Kasumi-1 (cell line): ENCODE results near the gene CYB5RL.
"Not testable (repeated sequence)": the region's sequence is repeated elsewhere in the genome, so short reads cannot be mapped to it uniquely, and the experiment has no call there.

ENCODE experiments used
- DNase-seq, 2 experiments: peaks; one replicate each; lab custom pipeline; 2025; lab: John Stamatoyannopoulos, UW

Gene CYB5RL

GRCh38 chr1:54199765-54200518 is at the start of gene CYB5RL, which contains the start of gene MRPL37:
CYB5RL (minus strand) TSS chr1:54200030; CDS start chr1:54195616, 4,414 bp downstream.
MRPL37 (plus strand) TSS chr1:54200167; CDS start chr1:54200244, 77 bp downstream.
- DNase-seq: peak; percentile 99

DNA sequence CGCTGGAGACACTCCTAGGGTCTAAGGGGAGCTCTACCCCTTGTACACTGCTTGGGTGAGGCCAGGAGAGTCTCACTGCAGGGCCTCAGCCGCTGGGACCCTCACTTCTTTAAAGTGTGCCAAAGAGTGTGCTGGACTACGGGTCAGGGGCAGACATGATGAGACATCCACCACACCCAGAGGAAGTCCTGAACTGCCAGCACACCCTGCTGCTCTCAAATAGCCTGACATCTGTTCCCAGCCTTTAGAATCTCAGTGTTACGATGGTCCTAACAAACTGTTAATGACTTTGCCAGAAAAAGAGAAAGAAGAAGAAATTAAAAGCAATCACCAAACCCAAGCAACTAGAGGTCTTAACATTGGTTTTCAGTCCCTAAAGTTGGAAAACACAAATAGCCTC is 49.1 kb upstream of the CYB5RL start:
- DNase-seq: no peak

DNA sequence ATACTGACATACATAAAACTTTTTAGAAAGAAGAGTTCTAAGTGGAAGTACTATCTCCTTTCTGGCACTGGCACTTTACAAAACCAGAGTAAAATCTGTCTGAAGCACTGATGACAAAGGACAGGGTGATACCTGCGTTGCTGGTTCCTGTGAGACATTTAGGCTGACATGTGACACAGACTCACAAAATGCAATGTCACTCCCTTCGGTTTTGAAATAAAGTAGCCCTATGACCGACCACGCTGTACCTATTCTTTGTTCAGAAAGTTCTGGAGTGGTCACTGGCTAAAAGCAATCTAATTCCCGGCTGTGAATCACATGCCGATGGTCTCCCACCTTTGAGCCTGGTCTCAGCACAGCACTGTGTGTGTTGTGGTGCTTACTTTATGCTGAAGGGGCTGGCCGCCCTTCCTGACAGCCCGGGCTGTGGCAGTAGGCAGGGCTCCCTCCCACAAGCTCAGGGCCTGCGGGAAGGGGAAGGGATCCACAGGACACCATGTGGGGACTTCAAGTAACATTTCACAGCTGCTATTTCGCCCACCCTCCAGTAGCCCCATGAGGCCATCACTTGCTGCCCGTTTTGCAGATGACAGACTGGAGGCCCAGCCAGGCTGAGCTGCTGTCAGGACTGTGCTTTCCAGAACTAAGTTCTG is 48.2 kb upstream of the CYB5RL start:
- DNase-seq: no peak

DNA sequence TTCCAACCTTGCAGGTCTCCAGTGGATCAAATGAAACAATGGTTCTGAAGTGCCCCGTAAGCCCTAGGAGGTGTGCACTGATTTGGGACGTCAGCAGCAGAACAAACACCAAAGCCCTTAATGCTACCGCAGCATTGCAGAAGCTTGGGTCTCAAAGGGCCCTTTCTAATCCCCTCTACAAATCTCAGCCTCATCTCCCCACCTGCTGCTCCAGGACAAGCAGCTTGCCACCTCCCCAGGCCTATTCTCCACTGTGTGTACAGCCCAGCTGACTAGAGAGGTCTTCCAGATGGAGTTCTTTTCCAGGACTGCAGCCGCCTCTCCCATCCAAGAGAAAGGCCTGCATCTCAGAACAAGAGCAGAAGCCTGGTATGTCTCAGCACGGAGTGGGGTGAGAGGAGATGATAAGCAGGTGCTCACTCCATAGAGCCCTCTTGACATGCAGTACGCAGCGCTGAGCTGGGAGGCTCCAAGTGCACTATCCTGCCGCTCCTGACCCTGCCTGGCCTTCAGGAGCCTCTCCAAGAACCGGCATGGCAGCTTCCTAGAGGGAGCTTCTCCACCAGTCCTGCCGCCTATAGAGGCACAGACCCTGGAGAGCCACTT is 46.4 kb upstream of the CYB5RL start:
- no peak for DNase-seq

DNA sequence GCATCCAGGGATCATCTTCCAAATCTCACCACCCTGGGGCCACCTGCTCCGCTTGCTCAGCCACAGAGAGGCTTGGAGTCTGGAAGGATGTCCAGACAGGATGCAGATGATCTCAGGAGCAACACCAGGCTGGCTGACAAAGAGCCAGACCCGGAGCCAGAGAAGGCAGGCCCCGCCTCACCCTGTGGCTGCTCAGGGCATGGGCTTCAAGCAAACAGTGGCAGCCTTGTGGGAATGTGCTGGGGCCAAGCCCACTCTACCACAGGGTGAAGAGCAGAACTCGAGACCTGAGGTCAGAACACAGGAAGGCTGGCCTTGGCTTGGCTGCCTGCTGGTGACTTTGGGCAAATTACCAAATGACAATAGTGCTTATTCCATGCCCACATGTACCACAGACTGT is 45.7 kb upstream of the CYB5RL start:
- no peak for DNase-seq

DNA sequence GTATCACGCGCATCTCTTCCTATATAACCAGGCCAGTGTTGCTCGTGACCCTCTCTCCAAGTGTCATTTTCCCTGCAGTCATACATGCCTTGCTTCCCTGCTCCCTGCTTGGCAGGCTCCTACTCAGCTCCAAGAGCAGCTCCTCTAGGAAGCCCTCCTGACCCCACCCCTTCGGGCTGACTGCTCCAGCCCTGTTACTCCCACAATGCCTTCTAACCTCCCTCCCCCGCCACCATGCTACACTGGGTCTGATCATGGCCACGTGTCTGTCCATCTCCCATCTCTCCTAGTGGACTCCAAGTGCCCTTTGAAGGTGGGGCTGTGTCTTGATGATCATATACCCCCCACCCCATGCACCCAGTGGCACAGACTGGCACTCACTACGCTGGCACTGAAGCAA is 44.8 kb upstream of the CYB5RL start:
- DNase-seq: no peak

DNA sequence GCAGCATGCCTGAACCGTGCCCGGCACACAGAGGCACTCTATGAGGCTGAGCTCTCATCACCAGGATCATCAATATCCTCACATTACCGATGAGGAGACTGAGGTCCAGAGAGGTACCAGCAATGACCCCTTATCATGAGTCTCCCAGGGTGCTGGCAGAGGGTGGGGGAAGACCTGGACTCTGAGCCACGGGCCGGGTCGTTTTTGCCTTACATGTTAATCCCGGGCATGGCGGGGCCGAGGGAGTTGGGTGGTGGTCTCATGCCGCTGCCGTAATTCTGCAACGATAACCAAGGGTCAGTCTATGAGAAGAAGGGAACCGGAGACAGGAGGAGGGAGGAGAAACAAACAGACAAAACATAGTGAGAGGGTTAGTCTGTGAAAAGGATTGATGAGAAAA is 43.2 kb upstream of the CYB5RL start:
- no peak for DNase-seq

GRCh38 chr1:54241364-54241763 is 41.5 kb upstream of the CYB5RL start:
- no peak for DNase-seq

DNA sequence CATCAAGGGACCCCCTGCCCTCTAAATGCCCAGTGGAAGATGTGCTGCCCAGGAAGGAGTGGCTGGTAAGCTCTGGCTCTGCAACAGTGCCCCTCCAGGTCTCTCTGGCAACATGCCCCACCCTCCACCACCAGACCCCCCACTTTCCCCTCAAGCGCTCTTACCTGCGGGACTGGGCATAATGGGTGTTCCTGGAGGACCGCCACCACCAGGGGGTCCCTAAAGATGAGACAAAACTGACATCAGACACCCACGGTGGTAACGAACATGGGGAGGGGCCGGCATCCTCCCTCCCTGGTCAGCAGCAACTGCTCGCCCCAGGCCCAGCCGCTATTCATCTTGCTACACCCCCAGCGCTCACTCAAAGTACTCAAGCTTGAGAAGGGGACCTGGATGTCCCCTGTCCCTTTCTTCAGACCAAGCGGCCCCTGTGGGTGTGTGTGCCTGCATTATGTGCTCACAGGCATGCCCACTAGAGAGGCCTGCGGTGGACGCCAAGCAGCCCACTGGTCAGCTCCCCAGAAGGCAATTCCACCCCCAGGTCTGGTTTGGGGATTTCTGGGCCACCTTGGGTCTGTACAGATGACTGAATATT is 41.0 kb upstream of the CYB5RL start:
- DNase-seq: no peak

DNA sequence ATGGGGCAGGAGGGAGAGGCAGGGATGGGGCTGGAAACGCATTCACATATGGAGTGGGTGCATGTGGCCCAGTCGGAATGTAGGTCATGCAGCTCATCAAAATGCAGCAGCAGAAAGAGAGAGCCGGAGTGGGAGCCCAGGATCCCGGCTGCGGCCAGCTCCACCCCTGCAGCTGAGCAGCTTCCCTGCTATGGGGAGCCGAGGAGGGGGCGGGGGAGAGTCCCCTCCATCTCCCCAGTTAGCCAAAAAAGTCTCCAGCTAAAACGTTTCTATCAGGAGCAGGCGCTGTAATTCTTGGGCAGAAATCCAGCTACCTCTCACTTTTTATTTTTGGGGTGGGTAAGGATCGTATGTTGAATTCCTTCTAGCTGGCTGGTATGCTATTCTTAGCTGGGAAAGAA is 39.8 kb upstream of the CYB5RL start:
- DNase-seq: no peak

GRCh38 chr1:54239035-54239383 is 39.2 kb upstream of the CYB5RL start:
- no peak for DNase-seq

- DNase-seq: peak; percentile 88 to 92
Measured at GRCh38 chr1:54238353-54239034, 38.7 kb upstream of the CYB5RL start.

- DNase-seq: no peak
Measured at GRCh38 chr1:54237586-54237985, 37.8 kb upstream of the CYB5RL start.

DNA sequence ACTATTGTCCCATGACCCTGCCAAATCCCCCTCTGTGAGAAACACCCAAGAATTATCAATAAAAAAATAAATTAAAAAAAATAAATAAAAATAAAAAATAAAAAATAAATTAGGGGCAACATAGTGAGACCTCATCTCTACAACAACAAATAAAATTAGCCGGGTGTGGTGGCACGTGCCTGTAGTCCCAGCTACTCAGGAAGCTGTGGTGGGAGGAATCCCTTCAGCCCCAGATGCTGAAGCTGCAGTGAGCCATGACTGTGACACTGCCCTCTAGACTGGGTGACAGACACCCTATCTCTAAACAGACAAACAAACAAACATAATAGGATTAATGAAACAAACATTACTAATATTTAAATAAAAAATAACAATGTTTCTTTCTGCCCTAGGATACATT is 34.5 kb upstream of the CYB5RL start:
- DNase-seq: peak; percentile 17 to 23

GRCh38 chr1:54233196-54233595 is 33.4 kb upstream of the CYB5RL start:
- not testable (repeated sequence) for DNase-seq

DNA sequence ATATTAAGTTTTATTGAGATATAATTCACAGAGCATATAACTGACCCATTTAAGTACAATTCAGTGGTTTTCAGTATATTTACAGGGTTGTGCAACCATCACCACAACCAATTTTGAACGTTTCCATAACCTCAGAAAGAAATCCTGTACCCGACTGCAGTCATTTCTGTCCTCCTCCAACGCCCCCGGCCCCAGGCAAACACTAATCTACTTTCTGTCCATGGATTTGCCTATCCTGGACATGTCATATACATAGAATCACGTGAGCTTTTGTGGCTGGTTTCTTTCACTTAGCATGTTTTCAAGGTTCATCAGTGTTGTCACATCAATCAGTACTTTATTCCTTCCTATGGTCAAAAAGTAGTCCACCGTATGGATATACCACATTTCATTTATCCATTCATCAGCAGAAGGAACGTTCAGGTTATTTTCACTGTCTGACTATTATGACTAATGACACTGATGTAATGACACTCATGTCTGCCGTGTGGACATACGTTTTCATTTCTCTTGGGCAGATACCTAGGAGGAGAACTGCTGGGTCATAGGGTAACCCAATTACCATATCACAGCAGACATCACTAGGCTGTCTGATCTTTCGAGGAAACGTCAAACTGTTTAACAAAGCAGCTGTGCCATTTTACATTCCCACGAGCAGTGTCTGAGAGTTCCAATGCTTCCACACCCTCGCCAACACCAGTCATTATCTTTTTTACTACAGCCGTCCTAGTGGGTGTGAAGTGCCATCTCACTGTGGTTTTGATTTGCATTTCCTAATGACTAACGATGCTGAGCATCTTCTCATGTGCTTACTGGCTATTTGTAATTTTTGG is 30.9 kb upstream of the CYB5RL start:
- no peak for DNase-seq

DNA sequence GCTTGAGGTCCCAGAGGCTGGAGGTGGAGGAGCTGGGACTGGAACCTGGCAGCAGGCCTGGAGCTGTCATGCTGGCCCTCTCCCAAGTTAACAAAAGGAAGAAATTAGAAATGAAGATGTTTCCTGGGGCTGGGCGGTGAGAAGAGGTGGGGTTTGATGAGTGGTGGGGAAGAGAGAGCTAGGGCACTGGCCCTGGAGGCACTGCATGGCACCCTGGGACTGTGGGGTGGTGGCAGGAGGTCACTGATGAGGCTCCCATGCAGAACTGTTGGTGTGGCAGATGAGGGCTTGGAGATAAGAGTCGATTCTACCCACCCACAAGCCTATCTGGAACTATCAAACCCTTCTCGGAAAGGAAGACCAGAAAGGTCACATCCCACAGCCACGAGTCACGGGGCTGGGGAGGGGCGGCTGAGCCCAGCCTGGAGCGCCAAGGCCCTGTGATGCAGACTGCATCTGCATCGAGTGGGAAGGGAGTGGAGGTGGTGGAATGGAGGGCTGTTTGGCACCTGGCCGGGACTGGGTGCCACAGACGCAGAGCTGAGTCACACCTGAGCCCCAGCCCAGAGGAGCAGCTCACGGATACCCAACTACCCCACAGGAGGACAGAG is 29.6 kb upstream of the CYB5RL start:
- peak in 1 of 2 experiments; percentile 14 for DNase-seq

- DNase-seq: no peak
Measured at GRCh38 chr1:54228638-54229079, 28.8 kb upstream of the CYB5RL start.

- DNase-seq: peak; percentile 55 to 57
Measured at GRCh38 chr1:54227891-54228310, 28.1 kb upstream of the CYB5RL start.

GRCh38 chr1:54227091-54227602 is 27.3 kb upstream of the CYB5RL start:
- DNase-seq: peak; percentile 44 to 62
